ENCODE measurements around the gene CDYL.
"Not testable (repeated sequence)": the region's sequence is repeated elsewhere in the genome, so short reads cannot be mapped to it uniquely, and the experiment has no call there.

Gene CDYL

DNA sequence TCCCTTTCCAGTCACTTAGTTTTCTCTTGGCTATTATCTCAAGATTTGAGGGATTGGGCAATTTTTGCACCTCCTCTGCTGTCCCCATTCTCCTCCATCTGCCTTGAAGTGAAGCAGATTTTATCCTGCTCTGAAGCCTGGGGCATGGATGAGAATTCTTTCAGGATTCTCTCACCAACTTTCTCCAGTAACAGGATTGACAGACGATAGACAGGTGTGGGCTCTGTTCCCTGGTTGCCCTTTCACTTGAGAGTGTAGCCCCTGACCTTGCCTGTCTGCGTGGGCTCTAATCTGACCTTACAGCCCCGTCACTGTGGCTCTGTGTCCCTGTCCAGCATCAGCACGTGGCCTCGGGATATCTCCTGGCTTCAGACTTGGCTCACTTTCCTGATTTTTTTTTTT lies 27.1 kb downstream of the CDYL start:
- in situ Hi-C loops (cut with MboI; ENCODE audit: low sequenced_read_pairs), result no loop called here

DNA sequence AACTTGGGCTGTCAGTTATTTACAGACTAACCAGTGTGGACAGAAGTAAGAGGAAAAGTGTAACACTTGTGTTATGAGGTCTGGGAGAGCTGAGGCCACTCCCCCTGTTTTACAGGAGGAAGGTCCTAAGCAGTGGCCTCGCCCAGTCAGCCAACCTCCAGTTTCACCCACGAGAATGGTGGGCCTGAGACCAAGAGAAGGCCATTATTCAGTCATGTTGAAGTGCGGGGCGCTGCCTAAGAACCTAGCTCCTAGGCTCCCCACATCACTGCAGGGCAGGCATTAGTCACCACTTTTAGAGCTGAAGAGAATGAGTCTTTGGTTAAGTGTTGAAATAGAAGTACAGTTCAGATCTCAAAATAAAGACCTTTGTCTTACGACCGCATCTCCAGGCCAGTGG lies 27.9 kb downstream of the CDYL start:
- in situ Hi-C loops (cut with MboI; ENCODE audit: low sequenced_read_pairs), result no loop called here

DNA sequence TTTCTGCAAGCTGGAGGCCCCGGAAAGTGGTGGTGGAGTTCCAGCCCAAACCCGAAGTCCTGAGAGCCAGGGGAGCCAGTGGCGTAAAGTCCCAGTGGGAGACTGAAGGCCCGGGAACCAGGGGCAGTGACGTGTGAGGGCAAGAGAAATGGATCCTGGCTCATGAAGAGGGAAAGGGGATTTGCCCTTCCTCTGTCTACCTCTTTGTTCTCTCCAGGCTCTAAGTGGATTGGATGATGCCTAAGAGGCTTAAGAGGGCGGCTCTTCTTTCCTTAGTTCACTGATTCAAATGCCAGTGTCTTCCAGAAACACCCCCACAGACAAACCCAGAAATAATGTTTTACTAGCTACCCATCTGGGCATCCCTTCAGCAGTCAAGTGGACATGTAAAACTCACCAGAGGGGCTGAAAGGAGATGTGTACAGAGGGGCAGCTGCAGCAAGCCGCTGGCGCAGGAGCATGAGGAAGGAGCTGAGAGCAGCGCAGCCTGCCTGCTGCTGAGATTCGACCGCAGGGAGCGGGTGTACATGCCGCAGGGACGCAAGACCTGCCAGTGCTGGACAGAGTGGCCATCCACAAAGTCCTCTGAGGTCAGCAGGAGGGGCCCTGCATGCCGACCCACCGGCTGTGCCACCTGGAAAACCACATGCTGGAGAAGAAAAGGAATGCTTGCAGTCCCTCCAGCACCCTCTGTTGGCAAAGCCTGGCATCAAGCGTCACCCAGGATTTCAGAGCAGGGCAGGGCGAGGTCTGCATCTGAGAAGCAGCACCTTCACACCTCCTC lies 29.5 kb downstream of the CDYL start:
- in situ Hi-C loops (cut with MboI; ENCODE audit: low sequenced_read_pairs), result no loop called here

DNA sequence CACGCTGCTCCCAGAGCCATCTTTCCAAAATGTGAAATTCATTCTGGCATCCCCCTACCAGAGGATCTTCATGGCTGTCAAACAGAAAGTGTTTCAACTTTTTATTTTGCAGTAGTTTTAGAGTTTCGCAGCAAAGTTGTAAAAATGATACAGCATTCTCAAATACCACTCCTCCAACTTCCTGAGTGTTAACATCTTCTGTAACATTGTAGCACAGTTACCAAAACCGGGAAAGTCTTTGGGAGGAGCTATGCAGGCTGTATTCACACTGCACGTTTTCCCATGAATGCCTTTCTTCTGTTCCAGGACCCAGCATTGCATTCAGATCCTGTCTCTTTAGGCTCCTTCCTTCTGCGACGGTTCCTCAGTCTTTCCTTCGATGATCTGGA lies 30.1 kb downstream of the CDYL start:
- in situ Hi-C loops (cut with MboI; ENCODE audit: low sequenced_read_pairs), result no loop called here

DNA sequence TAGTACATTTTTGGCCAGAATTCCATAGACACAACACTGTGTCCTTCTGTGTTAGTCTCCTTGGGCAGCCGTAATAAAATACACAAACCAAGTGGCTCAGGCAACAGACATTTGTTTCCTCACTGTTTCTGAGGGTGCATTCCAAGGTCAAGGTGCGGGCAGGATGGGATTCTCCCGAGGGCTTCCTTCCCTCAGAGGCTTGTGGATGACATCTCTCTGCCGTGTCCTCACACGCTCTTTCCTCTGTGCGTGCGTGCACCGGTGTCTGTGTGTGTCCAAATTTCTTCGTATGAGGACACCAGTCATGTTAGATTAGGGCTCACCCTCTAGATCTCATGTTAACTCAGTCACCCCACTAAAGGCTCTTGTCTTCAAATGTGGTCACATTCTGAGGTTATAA lies 30.6 kb downstream of the CDYL start:
- in situ Hi-C loops (cut with MboI; ENCODE audit: low sequenced_read_pairs), result no loop called here

DNA sequence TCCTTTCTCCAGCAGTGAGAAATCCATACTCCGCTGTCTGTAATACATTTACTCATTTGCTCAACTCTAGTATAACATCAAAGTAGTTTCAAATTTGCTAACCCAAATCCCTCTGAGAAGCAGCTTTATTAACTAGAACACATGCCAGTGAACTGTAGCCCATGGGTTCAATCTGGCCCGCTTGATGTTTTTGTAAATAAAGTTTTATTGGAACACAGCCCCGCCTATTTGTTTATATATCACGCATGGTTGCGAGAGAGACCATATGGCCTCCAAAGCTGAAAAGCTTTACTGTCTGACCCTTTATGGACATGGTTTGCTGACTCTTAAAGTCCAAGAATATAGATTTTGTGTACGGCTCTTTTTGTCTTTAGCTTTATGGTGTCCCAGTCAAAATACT lies 32.2 kb downstream of the CDYL start:
- in situ Hi-C loops (cut with MboI; ENCODE audit: low sequenced_read_pairs), result no loop called here

DNA sequence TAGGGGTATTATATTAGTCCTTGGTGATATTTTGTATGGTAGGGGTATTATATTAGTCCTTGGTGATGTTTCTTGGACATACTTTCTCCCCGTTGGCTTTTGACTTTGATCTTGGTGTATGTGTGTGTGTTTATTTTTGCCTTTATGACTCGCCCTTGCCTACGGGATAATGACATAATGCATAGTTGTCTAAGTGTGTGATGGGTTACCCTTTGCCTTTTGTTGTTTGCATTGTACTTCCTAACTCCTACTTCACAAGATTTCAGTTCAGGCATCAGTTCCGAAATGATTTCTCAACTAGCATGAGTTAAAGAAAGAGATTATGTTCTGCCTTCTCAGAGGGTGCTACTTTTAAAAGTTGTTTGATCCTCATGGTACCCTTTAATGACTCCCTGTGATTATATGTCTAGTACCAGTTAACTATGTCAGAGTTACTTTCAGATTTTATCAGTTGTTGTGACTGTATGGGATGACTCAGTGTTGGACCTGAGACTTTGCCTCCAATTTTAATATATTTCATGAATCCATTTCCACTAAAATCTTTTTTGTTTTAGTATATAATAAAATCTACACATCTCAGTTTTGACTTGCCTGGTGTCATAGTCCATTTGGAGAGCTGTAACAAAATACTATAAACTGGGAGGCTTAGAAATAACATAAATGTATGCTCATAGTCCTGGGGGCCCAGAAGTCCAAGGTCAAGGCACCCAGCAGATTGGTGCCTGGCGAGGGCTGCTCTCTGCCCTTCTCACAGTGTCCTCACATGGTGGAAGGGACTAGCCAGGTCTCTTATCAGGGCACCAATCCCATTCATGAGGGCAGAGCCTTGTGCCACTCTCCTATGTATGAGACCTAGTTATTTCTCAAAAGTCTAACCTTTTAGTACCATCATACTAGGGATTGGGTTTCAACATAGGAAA lies 34.1 kb downstream of the CDYL start:
- in situ Hi-C loops (cut with MboI; ENCODE audit: low sequenced_read_pairs), result no loop called here

DNA sequence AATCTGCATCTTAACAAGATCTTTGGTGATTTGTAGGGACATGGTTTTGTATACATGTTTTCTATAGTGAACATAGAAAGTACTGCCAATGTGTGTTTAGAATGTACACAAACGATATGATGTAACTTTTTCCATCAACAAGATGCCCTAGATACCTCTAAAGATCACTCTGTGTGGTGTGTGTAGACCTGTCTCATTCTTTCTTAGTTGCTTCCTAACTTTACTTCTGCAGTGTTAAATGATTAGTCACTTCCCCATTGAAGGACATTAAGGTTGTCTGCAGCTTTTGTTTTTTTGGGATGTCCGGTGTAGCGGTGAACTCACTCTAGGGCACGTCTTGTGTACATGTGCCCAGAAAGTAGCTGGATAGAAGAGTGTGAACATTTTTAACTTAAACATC lies 35.9 kb downstream of the CDYL start:
- in situ Hi-C loops (cut with MboI; ENCODE audit: low sequenced_read_pairs), result no loop called here

DNA sequence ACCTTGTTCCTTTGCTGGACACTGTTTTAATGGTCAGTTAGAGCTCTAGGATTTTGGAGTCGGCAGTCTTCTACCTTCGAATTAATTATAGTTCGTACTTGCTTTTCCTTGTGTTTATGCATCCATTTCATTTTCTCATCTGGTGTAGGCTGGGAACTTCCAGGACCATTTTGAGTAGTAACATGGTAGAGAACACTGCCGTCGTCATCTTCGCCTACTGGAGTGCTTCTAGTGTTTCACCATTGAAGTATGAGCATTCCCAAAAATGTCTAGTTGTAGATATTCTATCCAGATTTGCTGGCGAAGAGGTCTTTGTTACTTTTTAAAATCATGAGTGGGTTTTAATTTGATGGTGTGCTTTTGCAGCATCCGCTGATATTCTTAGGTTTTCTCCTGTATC lies 36.9 kb downstream of the CDYL start:
- in situ Hi-C loops (cut with MboI; ENCODE audit: low sequenced_read_pairs), result no loop called here

DNA sequence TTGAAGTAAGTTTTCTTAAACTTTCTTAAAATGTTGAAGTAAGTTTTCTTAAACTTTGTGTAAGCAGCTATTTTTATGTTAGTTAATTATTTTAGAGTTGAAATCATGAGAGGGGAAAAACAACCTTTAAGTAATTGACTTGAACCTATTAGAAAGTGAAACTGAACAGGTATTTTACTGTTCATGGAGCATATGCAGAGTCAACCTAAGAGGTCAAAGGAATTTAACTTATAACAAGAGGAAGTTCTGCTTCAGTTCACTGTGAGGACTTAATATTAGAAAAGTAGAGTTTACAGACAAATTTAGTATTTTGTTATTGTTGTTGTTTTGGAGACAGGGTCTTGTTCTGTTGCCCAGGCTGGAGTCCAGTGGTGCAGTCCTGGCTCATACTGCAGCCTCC lies 38.0 kb downstream of the CDYL start:
- in situ Hi-C loops (cut with MboI; ENCODE audit: low sequenced_read_pairs), result no loop called here

DNA sequence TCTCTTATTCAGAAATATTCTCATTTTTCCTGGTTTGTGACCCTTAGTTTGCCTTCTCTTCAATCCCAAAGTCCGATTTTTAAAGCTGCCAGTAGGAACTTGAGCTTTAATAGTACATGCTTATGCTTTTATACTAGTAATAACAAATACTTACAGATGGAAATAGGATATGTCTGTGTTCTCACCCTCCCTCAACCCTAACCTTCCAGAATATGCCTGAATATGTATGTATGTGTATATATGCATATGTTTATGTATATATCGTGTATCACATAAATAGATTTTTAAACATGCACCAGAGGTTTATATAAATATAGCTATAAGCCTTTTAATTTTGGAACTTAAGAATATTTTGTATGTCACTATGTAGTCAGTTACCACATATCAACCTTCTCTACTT lies 38.8 kb downstream of the CDYL start:
- in situ Hi-C loops (cut with MboI; ENCODE audit: low sequenced_read_pairs), result no loop called here

DNA sequence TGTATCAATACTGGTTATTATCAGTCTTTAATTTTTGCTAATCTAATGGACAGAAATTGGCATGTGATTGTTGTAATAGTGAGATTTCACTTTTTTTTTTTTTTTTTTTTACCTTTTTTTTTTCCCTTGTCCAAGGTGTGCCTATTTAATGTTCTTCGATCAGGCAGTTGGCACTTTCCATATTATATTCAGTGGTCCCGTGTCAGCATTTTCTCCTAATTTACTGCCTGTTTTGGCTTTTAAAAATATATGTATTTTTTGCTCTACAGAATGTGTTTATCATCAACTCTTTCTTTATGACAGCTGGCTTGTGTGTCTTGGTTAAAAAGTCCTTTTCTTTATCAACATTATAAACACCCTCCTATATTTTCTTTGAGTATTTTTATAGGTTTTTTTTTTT lies 39.4 kb downstream of the CDYL start:
- in situ Hi-C loops (cut with MboI; ENCODE audit: low sequenced_read_pairs), result no loop called here

DNA sequence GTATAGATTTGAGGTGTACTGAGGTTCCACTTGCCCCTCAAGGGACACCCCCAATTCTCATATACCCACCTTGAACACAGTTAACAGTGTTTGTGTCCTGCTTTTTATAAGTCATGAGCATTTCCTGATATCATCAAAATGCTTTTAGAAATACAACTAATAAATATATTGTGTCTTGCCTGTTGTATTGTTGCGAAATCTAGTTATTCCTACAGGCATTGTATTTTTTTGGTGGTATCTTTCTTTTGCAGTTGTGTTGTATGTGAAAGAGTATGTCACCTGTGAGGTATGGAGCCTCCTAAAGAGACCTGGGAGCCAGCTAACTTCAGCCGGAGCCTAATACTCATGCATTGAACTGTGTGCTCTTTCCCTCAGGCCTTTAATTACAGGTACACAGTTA lies 40.7 kb downstream of the CDYL start:
- in situ Hi-C loops (cut with MboI; ENCODE audit: low sequenced_read_pairs), result no loop called here

DNA sequence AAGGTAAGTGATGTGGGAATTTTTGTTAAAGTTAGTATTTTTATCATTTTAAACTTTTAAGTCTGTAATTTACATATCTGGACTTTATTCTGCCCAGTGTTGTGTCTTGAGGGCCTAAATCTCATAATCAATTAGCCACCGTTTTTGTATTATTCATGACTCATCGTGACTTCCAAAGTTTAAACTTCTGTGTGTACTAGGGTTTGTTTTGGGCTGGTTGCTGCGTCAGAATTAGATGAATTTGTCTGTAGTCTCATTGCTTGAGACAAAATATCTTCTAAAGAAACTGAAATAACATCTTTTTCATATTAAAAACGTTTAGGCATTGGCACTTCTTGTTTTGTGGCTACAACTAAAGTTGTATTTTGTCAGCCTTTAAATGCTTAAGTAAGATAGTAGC lies 41.3 kb downstream of the CDYL start:
- in situ Hi-C loops (cut with MboI; ENCODE audit: low sequenced_read_pairs), result no loop called here

DNA sequence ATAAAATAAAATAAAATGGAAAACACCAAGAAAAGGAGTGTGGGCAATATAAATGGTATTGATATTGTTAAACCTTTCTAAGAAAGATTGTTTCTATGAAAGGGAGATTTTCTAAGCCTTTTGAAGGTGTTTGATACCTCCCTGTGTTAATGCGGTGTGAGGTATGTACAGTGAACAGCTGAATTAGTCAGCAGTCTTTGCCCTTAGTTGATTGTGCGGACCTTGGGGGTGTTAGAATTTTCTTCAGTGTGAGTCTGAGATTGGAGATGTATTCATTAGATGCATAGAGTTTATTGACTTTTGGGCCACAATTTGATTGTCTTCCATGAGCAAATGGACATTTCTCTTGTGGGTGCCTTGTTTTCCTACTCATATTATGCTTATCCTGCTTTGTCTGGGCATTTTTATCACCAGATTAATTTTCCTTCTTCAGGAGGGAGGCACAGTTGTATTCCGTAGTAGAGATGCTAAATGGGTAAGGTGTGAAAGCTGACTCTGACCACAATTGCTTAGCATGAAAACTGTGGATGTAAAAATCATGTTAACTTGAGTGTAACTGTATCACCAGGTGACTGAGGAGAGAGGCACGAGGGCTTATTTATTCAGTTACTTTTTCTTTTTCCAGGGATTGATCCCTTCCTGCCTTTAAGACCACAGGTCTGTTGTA lies 42.2 kb downstream of the CDYL start:
- in situ Hi-C loops (cut with MboI; ENCODE audit: low sequenced_read_pairs), result no loop called here

DNA sequence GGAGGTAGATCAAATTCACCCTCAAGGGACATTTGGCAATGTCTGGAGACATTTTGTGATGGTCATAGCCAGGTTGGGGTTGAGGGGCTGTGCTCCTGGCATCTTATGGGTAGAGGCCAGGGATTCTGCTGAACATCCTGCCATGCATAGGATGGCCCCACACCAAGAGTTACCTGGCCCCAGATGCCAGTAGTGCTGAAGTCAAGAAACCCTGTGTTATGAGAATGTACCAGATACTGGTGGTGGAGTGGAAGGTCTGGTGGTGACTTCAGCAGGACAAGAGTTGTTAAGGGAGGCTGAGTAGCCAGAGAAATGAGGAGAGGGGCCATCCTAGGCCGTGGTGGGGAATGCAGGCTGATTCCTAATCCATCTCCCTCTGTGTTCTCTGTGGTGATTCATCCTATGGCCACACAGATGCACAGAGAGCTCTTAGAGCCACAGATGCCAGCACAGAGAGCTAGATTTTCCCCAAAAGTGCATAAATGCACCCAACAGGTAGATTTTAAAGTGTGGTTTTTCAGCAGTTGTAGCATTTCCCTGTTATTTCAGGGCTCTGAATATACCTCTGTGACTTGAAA lies 43.6 kb downstream of the CDYL start:
- in situ Hi-C loops (cut with MboI; ENCODE audit: low sequenced_read_pairs), result no loop called here

DNA sequence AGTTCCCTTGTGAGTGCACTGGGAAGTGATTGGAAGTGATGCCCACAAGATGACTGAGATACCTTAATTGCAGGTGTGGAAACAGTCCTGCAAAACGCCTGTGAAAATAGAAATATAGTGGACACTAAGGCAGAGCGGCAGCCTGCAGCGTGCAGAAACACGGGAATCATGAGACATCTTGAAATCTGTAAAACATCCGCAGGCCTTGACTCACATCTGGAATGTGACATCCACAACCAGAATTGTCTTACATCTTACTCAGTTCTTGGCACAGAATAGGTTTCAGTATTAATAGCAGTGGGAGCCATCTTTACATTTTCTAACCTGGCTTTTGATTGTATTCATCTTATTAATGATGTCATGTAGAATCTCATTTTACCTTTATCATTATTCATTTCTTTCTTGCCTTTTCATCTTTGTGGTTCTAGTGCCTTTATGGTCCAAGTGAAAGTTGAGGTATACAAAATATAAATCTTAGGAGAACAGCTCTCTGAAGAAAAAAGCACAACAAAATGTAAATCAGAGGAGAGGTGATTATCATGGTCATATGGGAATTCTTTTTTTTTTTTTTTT lies 44.6 kb downstream of the CDYL start:
- in situ Hi-C loops (cut with MboI; ENCODE audit: low sequenced_read_pairs), result no loop called here

DNA sequence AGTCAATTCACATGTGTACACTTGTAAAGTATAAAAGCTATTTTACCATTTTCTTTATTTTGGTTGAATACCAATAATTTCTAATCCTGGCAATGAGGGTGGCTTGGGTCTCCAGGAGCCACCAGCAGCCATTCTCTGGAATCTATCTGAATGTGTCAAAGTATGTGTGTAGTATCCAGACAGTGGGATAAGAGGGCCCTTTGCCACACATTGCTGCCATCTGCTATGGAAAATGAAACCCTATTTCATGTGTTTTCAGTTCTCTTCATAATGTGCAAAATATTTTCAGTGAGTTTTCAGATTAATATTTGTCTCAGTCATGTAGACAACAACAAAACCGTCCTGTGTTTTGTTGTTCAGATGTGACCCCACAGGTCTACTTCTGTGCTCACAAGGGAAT lies 46.3 kb downstream of the CDYL start:
- in situ Hi-C loops (cut with MboI; ENCODE audit: low sequenced_read_pairs), result no loop called here

DNA sequence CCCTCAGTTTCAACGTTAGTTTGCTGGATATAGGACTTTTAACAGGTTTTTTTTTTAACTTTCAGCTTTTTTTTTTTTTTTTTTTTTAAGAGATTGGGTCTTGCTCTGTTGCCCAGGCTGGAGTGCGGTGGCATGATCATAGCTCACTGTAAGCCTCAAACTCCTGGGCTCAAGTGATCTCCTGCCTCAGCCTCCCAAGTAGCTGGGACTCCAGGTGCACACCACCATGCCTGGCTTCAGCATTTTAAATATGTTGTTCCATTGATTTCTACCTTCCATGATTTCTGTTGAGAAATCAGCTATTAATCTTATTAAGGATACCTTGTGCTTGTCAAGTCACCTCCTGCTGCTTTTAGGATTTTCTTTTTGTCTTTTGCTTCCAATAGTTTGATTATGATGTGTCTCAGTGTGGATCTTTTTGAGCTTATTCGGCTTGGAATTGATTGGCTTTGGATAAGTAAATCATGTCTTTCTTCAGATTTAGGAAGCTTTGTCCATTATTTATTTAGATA lies 52.0 kb downstream of the CDYL start:
- in situ Hi-C loops (cut with MboI; ENCODE audit: low sequenced_read_pairs), result no loop called here

DNA sequence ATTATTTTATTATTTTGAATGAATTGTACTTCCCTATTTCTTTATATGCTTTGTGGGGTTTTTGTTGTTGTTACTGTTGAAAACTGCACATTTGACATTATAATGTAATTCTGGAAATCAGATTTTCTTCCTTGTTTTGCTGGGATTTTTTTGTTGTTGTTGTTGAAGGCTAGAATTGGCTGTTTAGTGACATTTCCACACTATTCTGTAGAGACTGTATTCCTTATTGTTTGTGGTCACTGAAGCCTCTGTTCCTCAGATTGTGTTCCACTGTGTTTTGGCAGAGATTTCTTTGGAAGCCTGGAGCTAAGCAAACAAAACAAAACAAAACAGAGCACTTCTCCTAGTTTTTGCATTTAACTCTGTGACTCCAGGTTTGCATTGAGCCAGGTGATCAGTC lies 52.9 kb downstream of the CDYL start:
- in situ Hi-C loops (cut with MboI; ENCODE audit: low sequenced_read_pairs), result no loop called here

DNA sequence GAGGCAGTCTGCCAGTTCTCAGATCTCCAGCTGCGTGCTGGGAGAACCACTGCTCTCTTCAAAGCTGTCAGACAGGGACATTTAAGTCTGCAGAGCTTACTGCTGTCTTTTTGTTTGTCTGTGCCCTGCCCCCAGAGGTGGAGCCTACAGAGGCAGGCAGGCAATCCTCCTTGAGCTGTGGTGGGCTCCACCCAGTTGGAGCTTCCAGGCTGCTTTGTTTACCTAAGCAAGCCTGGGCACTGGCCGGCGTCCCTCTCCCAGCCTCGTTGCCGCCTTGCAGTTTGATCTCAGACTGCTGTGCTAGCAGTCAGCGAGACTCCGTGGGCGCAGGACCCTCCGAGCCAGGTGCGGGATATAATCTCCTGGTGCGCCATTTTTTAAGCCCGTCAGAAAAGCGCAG lies 59.3 kb downstream of the CDYL start:
- in situ Hi-C loops (cut with MboI; ENCODE audit: low sequenced_read_pairs), result not testable (repeated sequence)

All from HL-60/S4 (cell line).